Activated T-cell treated with anti-CD3 and anti-CD28 coated beads for 48 hours (primary cell): Measurements from ENCODE around the gene ANKRD2.
"Not testable (repeated sequence)": the region's sequence is repeated elsewhere in the genome, so short reads cannot be mapped to it uniquely, and the experiment has no call there.

Experiments
- DNase-seq: peaks from one replicate; pipeline ENCODE4 v3.0.0-alpha.2; 2020; ENCODE audit warnings: low read depth

Gene ANKRD2

GRCh38 chr10:97547271-97547600, 25.3 kb upstream of the ANKRD2 start:
- no peak for DNase-seq

- DNase-seq, result no peak
Measured at GRCh38 chr10:97547962-97548361, 24.6 kb upstream of the ANKRD2 start.

DNA sequence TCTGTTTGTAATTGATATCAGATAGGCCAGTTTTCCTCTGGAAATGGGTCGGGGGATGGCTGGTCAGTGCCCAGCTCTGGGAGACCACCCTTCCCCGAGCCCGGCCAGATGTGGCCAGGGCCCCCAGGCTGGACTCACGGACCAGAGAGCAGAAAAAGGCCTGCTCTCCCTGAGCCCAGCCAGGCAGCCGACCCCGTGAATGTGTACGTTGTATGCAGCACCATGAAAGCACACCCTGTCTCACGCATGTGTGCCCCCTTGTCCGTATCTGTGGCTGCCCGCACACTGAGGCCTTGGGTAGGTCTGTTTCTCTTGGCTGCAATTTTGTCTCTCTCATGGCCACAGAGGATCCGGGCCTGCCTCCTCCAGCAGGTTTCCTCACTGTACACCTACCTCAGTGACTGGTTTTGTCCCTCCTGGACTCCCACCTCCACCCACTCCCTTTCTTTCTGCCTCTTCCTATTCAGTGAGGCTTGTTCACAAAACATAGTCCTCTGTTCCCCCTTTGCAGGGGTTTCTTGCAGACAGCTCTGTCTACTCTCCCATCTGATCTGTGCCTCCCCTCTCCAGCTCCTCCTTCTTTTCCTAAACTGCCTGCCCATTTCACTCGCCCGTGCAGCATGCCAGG, 23.6 kb upstream of the ANKRD2 start:
- DNase-seq, result no peak

- DNase-seq, result no peak
Measured at GRCh38 chr10:97549587-97550322, 22.8 kb upstream of the ANKRD2 start.

GRCh38 chr10:97550336-97551149, 22.0 kb upstream of the ANKRD2 start:
- no peak for DNase-seq

DNA sequence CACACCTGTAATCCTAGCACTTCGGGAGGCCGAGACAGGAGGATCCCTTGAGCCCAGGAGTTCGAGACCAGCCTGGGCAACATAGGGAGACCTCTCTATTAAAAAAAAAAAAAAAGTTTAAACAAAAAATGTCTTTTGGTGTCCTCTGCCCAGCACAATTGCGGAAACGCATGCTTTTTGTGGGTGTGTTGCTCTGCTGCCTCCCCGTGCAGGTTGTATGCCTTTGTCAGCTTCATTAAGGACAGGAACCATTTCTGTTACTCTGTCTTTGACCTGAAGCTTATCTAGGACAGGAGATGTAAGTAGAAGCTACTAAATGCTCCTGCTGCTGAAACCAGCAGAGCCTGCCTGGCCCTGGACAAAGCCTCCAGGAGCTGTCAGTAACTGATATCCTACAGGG, 21.3 kb upstream of the ANKRD2 start:
- no peak for DNase-seq

DNA sequence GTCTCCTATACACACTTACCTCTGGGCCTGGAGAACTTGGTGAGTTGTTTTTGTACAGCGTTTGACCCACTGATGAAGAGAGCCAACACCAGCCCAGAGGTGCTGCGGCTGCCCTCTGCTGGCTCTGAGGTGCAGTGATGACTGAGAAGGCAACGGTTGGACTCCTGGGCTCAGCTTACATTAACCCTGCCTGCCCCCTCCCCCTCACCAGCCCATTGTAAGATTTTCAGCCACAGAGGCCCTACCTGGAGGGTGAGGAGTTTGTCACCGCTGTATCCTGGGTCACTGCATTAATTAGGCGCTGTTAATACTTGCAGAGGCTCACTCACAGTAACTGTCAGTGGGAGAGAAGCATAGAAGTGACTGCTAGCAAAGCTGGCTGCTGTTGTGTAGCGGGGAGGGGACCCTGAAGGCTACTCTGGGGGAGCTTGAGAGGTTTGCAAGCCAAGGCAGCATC, 19.0 kb upstream of the ANKRD2 start:
- DNase-seq, result peak; percentile 57

GRCh38 chr10:97554336-97554735, 18.2 kb upstream of the ANKRD2 start:
- DNase-seq, result not testable (repeated sequence)

GRCh38 chr10:97555541-97555940, 17.0 kb upstream of the ANKRD2 start:
- DNase-seq, result not testable (repeated sequence)

DNA sequence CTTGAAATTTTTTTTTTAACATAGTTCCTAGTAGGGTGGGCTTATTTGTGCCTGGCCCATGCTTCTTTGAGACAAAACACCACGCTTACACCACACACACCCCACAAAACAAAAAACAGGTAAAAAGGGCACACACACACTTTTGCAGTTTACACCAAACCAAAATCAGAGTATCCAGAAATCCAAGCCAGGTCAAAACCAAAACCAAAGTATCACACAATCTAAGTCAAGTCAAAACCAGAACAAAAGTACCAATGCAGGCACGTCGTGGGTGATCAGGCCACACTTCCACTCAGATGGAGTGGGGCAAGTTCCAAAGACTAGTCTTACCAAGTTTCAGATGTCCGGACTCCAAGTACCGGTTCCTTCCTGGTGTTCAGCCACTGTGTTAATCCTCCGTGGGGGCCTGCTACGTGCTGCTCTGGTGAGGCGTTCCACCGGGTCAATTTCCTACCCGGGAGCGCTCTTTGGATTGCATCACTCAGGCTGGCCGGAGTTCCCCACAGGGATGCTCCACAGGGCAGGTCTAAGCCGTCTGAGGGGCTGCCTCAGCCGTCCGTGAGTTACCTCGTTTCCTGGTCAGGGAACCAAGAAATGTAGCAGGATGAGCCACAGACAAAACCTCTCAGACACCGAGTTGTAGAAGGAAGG, 11.7 kb upstream of the ANKRD2 start:
- DNase-seq, result not testable (repeated sequence)

DNA sequence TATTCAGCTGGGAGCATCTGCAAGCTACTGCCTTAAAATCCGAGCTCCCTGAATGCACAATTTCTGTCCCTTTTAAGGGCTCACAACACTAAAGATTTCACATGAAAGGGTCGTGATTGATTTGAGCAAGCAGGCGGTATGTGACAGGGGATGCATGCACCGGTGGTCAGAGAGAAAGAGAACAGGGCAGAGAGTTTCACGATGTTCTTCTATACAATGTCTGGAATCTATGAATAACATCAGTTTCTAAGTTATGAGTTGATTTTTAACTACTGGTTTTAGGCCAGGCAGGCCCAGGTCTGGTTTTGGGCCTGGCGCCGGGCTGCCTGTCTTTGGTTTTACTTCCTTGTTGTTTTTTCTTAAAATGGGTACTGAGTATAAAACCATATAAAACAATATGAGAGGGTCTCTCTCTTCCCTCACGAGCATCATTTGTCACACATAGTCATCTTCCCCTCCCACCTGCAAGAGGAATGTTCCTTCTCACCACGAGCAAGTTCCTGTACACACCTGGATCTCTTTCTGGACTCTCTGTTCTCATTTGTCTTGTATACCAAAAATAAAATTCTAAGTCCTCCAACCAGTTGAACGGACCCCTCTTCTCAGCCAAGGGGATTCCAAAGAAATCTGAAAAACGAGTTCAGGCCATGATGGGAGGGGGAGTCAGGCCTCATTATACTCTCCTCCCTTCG, 11.0 kb upstream of the ANKRD2 start:
- not testable (repeated sequence) for DNase-seq

GRCh38 chr10:97562329-97562728, 10.2 kb upstream of the ANKRD2 start:
- not testable (repeated sequence) for DNase-seq

- DNase-seq, result no peak
Measured at GRCh38 chr10:97563337-97563736, 9.2 kb upstream of the ANKRD2 start.

GRCh38 chr10:97564776-97565175, 7.8 kb upstream of the ANKRD2 start:
- DNase-seq, result no peak

DNA sequence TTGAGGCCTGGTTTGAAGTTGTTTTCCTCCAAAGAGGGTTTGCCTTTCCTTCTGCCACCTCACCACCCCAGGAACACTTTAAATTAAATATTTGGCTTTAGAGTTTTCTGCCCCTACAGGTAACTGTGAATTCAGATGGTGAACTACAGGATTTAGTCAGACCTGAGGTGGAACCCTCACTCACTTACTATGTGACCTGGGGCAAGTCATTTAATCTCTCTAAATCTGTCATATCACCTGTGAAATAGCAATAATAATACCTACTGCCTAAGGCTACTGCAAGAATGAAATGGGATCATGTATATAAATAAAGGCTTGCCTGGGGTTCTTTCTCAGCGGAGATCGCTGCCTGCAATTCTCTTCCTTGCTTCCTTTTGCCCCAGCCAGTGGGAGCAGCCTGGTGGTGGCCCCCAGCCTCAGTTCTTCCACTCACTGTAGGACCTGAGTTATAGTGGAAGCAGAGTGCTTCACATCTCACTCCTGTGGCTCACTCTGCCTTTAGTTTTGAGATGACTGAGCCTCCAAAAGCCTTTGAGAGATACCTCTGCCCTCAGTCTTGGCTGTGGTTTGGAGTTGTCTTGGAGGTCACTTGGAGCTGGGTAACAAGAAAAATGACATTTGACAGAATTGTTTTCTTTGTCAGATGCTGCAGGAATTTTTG, 6.1 kb upstream of the ANKRD2 start:
- no peak for DNase-seq

GRCh38 chr10:97567891-97568290, 4.7 kb upstream of the ANKRD2 start:
- DNase-seq, result no peak

- no peak for DNase-seq
Measured at GRCh38 chr10:97570146-97570788, 2.3 kb upstream of the ANKRD2 start.

- no peak for DNase-seq
Measured at GRCh38 chr10:97570789-97571471, 1.6 kb upstream of the ANKRD2 start.

- no peak for DNase-seq
Measured at GRCh38 chr10:97571622-97572021, 957 bp upstream of the ANKRD2 start.

DNA sequence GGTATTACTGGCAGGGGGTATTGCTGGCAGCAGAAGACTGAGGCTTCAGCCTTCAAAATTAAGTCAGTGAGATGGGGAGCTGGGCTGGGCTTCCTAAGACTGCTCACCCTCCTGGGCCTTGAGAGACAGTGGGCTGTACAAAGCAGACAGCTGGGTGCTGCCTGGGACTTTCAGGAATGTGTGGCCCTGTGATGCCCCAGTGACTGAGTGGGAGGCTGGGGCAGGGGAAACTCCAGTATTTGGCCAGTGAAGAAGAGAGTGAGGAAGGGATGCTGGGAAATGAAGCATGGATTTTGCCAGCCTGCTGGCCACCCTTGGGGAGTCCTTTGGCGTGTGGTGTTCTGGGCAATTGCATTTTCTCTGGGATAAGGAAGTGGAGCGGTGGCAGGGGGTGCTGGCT, 442 bp downstream of the ANKRD2 start:
- no peak for DNase-seq
